Activated CD4-positive, alpha-beta T cell treated with anti-CD3 and anti-CD28 coated beads, Interleukin-2, amount 10 ng/mL, durations not matched to agents 24 days and 14 days (primary cell): ENCODE measurements around the gene QRFPR. TPM values are rescaled to one million over a fixed set of nuclear protein-coding genes. Genes with fewer than 3 reads are reported as not detected.
A peak's percentile ranks its signal among the peaks of the same experiment; 100 is the strongest.
"Not testable (repeated sequence)": the region's sequence is repeated elsewhere in the genome, so short reads cannot be mapped to it uniquely, and the experiment has no call there.

Experiments used
- DNase-seq: peaks from one replicate; pipeline ENCODE4 v3.0.0; 2022
- H3K27ac Mint-ChIP-seq: one replicate; pipeline ENCODE4 v1.8.0; 2022; ENCODE audit warnings: mild to moderate bottlenecking, mixed read lengths
- H3K27me3 Mint-ChIP-seq: one replicate; pipeline ENCODE4 v1.8.0; 2022; ENCODE audit warnings: mixed read lengths
- H3K36me3 Mint-ChIP-seq: one replicate; pipeline ENCODE4 v1.8.0; 2022; ENCODE audit warnings: low read depth, mild to moderate bottlenecking, mixed read lengths
- H3K4me1 Mint-ChIP-seq: one replicate; pipeline ENCODE4 v1.8.0; 2021; ENCODE audit warnings: mixed read lengths
- H3K4me3 Mint-ChIP-seq: one replicate; pipeline ENCODE4 v1.8.0; 2022; ENCODE audit warnings: mild to moderate bottlenecking, moderate library complexity, mixed read lengths
- H3K9me3 Mint-ChIP-seq: one replicate; pipeline ENCODE4 v1.8.0; 2021; ENCODE audit warnings: mixed read lengths
- intact Hi-C: fragments of 100-400 bp; cut with micrococcal nuclease; formaldehyde crosslinking; loops from one replicate; pipeline ENCODE4 v1.15.1; 2023
- total RNA-seq: library from RNA; stranded (reverse); gene quantifications from 2 replicates; pipeline ENCODE4 v1.2.3, GENCODE V29; 2022

Gene QRFPR
- total RNA-seq, 1 donor from 2014 or later, result not detected

- Mint-ChIP-seq H3K4me1 (no peaks in the 10 kb centered on the region), H3K27me3 (peaks cover 33% of the 10 kb centered on the region), H3K9me3 (no peaks in the 10 kb centered on the region), H3K4me3 (no peak overlapping the region), H3K27ac (no peak overlapping the region), H3K36me3 (no peaks in the 10 kb centered on the region)
- intact Hi-C loops, result no loop called here
- no peak for DNase-seq
Observed at GRCh38 chr4:121321466-121321865, 59.4 kb downstream of the QRFPR start.

GRCh38 chr4:121316091-121316490 lies 64.7 kb downstream of the QRFPR start:
- Mint-ChIP-seq H3K36me3 (no peaks in the 10 kb centered on the region), H3K27me3 (peaks cover 26% of the 10 kb centered on the region), H3K9me3 (no peaks in the 10 kb centered on the region), H3K4me1 (no peaks in the 10 kb centered on the region), H3K4me3 (no peak overlapping the region), H3K27ac (no peak overlapping the region)
- DNase-seq, result no peak
- intact Hi-C loops, result no loop called here

GRCh38 chr4:121313430-121313829 lies 67.4 kb downstream of the QRFPR start:
- intact Hi-C loops, H3K9me3 Mint-ChIP-seq: not testable (repeated sequence)
- peaks cover 23% of the 10 kb centered on the region for H3K27me3 Mint-ChIP-seq

GRCh38 chr4:121308828-121309227 lies 72.0 kb downstream of the QRFPR start:
- Mint-ChIP-seq H3K9me3 (no peaks in the 10 kb centered on the region), H3K4me3 (no peak overlapping the region), H3K27me3 (peaks cover 17% of the 10 kb centered on the region), H3K4me1 (peaks cover 13% of the 10 kb centered on the region), H3K27ac (no peak overlapping the region), H3K36me3 (no peaks in the 10 kb centered on the region)
- intact Hi-C loops, result loop anchor here (5.0 kb wide), 2 partner anchors 197 to 212 kb away; no protein-coding TSS in a partner anchor
- no peak for DNase-seq

More at GRCh38 chr4:121313430-121313829, 67.4 kb downstream of the QRFPR start:
- not testable (repeated sequence) for H3K4me3 Mint-ChIP-seq, H3K4me1 Mint-ChIP-seq, DNase-seq, H3K27ac Mint-ChIP-seq, H3K36me3 Mint-ChIP-seq

GRCh38 chr4:121308328-121308663 lies 72.5 kb downstream of the QRFPR start:
- Mint-ChIP-seq H3K27me3 (peaks cover 16% of the 10 kb centered on the region), H3K36me3 (no peaks in the 10 kb centered on the region), H3K4me3 (no peak overlapping the region), H3K4me1 (peaks cover 13% of the 10 kb centered on the region), H3K9me3 (no peaks in the 10 kb centered on the region), H3K27ac (no peak overlapping the region)
- no peak for DNase-seq
- intact Hi-C loops, result loop anchor here (5.0 kb wide), 2 partner anchors 196 to 211 kb away; no protein-coding TSS in a partner anchor

GRCh38 chr4:121307445-121308327 lies 73.1 kb downstream of the QRFPR start:
- peaks cover 17% of the 10 kb centered on the region for H3K27me3 Mint-ChIP-seq
- no peaks in the 10 kb centered on the region for H3K36me3 Mint-ChIP-seq
- peak; percentile 84 for DNase-seq
- H3K9me3 Mint-ChIP-seq, result no peaks in the 10 kb centered on the region
- intact Hi-C loops, result loop anchor here (1.0 to 5.0 kb wide), 6 partner anchors 51 to 1151 kb away; no protein-coding TSS in a partner anchor
- no peak overlapping the region for H3K4me3 Mint-ChIP-seq
- H3K27ac Mint-ChIP-seq, result no peak overlapping the region
- peaks cover 13% of the 10 kb centered on the region for H3K4me1 Mint-ChIP-seq

- peaks cover 13% of the 10 kb centered on the region for H3K4me1 Mint-ChIP-seq
- no peaks in the 10 kb centered on the region for H3K36me3 Mint-ChIP-seq
- no peak for DNase-seq
- H3K4me3 Mint-ChIP-seq, result no peak overlapping the region
- no peak overlapping the region for H3K27ac Mint-ChIP-seq
- H3K9me3 Mint-ChIP-seq, result no peaks in the 10 kb centered on the region
- intact Hi-C loops, result loop anchor here (1.0 to 5.0 kb wide), 6 partner anchors 51 to 1150 kb away; no protein-coding TSS in a partner anchor
- peaks cover 18% of the 10 kb centered on the region for H3K27me3 Mint-ChIP-seq
Observed at GRCh38 chr4:121306931-121307330, 73.9 kb downstream of the QRFPR start.

GRCh38 chr4:121304893-121305292 lies 75.9 kb downstream of the QRFPR start:
- intact Hi-C loops, result loop anchor here (5.0 kb wide), 2 partner anchors 193 to 208 kb away; no protein-coding TSS in a partner anchor

GRCh38 chr4:121299367-121299766 lies 81.5 kb downstream of the QRFPR start:
- intact Hi-C loops, result no loop called here
- H3K27me3 Mint-ChIP-seq, result peaks cover 18% of the 10 kb centered on the region
- H3K9me3 Mint-ChIP-seq, result no peaks in the 10 kb centered on the region
- no peaks in the 10 kb centered on the region for H3K4me1 Mint-ChIP-seq
- no peak overlapping the region for H3K27ac Mint-ChIP-seq
- DNase-seq, result no peak
- no peak overlapping the region for H3K4me3 Mint-ChIP-seq
- no peaks in the 10 kb centered on the region for H3K36me3 Mint-ChIP-seq

More at GRCh38 chr4:121304893-121305292, 75.9 kb downstream of the QRFPR start:
- Mint-ChIP-seq H3K9me3 (no peaks in the 10 kb centered on the region), H3K27ac (no peak overlapping the region), H3K27me3 (peaks cover 20% of the 10 kb centered on the region), H3K36me3 (no peaks in the 10 kb centered on the region), H3K4me1 (peaks cover 13% of the 10 kb centered on the region), H3K4me3 (no peak overlapping the region)
- no peak for DNase-seq

GRCh38 chr4:121283319-121283718 lies 97.5 kb downstream of the QRFPR start:
- no peak for DNase-seq
- H3K9me3 Mint-ChIP-seq, result peaks cover 34% of the 10 kb centered on the region
- no peaks in the 10 kb centered on the region for H3K36me3 Mint-ChIP-seq
- peaks cover 29% of the 10 kb centered on the region for H3K27me3 Mint-ChIP-seq
- no peak overlapping the region for H3K4me3 Mint-ChIP-seq
- peaks cover 2% of the 10 kb centered on the region for H3K4me1 Mint-ChIP-seq
- H3K27ac Mint-ChIP-seq, result no peak overlapping the region
- intact Hi-C loops, result no loop called here

- no peaks in the 10 kb centered on the region for H3K36me3 Mint-ChIP-seq
- no peak overlapping the region for H3K4me3 Mint-ChIP-seq
- H3K27ac Mint-ChIP-seq, result no peak overlapping the region
- peaks cover 2% of the 10 kb centered on the region for H3K4me1 Mint-ChIP-seq
- no peak for DNase-seq
- peaks cover 22% of the 10 kb centered on the region for H3K27me3 Mint-ChIP-seq
- peaks cover 10% of the 10 kb centered on the region for H3K9me3 Mint-ChIP-seq
- intact Hi-C loops, result no loop called here
Observed at GRCh38 chr4:121280425-121280824, 100.4 kb downstream of the QRFPR start.

- intact Hi-C loops, result loop anchor here (1.0 kb wide), 2 partner anchors 23 to 52 kb away; no protein-coding TSS in a partner anchor
- Mint-ChIP-seq H3K4me3 (no peak overlapping the region), H3K36me3 (no peaks in the 10 kb centered on the region), H3K9me3 (peaks cover 7% of the 10 kb centered on the region), H3K27ac (peak overlapping the region; percentile 35), H3K4me1 (peaks cover 2% of the 10 kb centered on the region), H3K27me3 (peaks cover 28% of the 10 kb centered on the region)
- DNase-seq, result no peak
Observed at GRCh38 chr4:121278811-121279368, 101.9 kb downstream of the QRFPR start.
